Stimulated activated CD4-positive, alpha-beta T cell treated with anti-CD3 and anti-CD28 coated beads, Interleukin-1b, Interleukin-23, amount 100 ng/mL, for 4 hours (primary cell): ENCODE data around the gene ENOX1.

ENCODE experiments used
- DNase-seq, 2 donors: peaks; one replicate each; pipeline ENCODE4 v3.0.0-alpha.2; 2020; ENCODE audit warnings: low read depth in 2 of 2

The ENOX1 gene

GRCh38 chr13:43744261-43745031, 42.3 kb downstream of the ENOX1 start:
- no peak for DNase-seq

GRCh38 chr13:43742911-43743310, 43.9 kb downstream of the ENOX1 start:
- DNase-seq, result no peak

DNA sequence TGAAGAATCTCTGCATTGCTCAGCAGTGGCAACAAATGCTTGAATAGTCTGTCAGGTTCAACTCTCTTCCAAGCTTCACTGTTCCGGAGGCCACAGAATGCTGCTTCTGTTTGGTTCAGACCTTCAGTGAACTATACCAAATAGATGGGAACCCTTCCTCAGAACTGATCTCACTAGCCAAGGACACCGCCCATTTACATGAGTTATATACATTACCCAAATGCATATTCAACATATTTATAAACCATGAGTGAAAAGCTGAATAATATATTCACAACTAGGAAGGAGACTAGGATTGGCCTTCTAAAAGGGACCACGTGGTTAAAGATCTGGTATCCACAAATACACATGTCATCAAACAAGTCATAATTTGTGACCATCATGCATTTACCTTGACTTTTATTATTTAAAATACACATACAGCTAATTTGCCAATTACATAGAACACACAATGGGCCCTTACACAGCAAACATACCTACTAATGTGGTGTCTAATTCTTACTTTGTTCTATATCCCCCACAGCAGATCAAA, 49.3 kb downstream of the ENOX1 start:
- DNase-seq, result no peak

DNA sequence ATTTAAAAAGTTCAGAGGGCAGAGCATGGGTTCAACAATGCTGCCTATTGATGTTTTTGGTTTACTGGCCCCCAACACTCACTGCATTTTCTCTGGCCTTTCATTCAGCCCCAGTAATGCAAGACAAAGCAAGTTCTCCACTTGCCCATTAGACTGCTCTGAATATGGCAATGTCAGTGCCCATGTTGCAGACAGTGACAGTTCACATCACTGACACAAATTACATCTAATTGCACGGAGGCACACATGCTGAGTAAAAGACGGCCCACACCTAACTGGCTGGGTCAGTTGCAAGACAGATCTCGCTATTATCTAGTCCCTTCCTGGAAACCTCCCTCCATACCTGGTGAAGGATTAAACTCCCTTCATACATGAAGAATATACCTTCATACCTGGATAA, 54.0 kb downstream of the ENOX1 start:
- no peak for DNase-seq

- no peak for DNase-seq
Observed at GRCh38 chr13:43731296-43731695, 55.5 kb downstream of the ENOX1 start.

GRCh38 chr13:43730642-43731041, 56.1 kb downstream of the ENOX1 start:
- DNase-seq, result no peak

DNA sequence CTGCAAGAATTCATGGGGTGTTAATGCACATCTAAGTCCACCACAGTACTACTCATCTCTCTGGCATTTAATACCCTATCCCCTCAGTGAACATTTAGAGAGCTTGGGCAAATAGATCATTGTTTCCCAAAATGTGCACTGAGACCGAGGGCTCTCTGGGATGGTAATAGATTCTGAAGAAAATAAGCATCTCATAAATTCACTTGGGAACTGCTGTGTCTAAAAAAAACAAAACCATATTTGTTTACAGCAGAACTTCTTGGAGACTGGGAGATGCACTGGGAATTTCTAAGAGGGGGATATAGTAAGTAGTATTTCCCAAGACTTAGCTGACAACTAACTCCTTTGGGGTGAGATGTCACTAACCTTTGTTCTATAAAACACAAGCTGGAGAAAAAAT, 58.4 kb downstream of the ENOX1 start:
- no peak for DNase-seq

GRCh38 chr13:43727856-43728255, 58.9 kb downstream of the ENOX1 start:
- DNase-seq, result no peak

GRCh38 chr13:43725460-43725859, 61.3 kb downstream of the ENOX1 start:
- DNase-seq, result no peak

DNA sequence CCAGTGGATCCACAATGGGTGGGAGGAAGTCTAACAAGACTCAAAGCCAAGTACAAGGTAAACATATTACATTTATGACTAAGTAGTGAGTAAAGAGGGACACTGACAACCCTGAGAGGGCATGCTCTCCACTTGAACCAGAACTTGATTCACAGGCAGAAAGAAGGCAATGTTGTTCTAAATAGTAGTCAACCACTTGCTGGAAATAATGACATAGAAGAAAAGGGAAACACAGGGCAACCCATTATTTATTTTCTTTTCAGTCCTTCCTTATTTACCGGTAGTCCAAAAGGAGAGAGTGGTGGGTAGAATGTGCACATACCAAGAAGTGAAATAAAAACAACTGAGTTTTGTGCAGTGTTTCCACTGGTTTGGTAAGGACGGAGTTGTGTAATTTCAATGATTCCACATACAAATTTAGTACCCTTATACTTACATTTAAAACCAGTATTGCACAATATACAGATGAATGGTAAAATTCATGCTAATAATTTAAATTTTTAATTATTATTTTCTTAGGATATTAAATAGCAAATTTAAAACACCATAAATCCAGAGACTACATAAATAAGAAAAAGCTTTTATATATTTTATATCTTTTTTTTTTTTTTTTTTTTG, 65.9 kb downstream of the ENOX1 start:
- DNase-seq, result no peak

DNA sequence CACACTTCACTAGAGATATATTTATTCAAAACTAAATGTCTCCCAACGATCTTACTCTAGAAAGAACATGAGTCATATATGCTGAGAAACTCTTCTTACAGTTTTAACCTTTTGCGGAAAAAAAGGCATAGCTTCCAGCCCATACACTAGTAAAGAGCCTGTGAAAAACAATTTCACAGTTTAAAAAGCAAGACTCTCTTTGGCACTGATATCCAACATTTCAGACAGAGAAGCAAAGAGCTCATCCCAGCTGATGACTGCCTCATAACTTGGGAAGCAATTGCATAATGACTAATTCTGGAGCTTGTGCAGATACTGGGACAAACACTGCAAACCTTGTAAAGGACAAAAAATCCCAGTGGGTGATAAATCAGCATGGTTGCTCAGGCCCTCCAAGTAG, 88.0 kb downstream of the ENOX1 start:
- DNase-seq, result no peak

GRCh38 chr13:43698009-43698408, 88.8 kb downstream of the ENOX1 start:
- no peak for DNase-seq

DNA sequence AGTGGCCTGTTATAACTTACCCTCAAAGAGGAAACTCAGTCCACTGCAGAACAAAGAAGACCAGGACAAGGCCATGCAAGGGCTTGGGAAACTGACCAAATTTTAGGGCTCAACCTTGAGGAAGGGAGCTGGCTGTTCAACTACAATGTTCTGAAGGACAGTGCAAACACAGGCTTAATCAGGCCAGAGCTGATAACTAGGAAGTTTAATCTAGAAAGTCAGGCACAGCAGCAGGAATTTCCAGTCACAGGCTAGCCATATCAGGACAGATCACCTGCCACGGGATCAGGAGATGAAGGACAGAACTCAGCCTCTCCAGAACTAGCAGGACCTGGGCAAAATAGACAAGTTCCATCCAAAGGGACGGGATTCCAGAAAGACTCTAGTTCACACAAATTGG, 89.4 kb downstream of the ENOX1 start:
- no peak for DNase-seq

DNA sequence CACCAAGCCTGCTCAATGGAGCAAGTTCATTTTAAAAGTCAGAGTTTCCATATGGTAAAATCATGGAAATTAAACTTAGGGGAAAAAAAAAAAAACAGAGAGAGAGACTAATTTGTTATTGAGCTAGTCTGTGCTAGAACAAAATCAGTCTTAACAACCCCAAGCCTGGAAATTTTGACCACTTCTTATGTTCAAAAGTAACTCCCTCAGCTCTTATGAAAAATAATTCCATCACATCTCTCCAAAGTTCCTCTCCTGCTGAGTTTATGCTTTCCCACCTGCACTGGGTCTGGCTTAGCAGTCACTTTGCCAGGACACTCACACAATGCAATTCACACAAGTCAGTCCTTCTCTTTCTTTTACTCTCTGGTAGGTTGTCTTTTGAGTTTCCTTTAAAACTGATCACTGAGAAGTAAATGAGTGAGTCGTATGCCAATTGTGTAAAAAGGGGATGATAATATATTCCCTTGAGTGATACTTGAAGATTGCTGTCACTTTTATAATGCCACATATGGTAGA, 92.6 kb downstream of the ENOX1 start:
- DNase-seq, result no peak

- DNase-seq, result no peak
Observed at GRCh38 chr13:43693639-43694038, 93.1 kb downstream of the ENOX1 start.

DNA sequence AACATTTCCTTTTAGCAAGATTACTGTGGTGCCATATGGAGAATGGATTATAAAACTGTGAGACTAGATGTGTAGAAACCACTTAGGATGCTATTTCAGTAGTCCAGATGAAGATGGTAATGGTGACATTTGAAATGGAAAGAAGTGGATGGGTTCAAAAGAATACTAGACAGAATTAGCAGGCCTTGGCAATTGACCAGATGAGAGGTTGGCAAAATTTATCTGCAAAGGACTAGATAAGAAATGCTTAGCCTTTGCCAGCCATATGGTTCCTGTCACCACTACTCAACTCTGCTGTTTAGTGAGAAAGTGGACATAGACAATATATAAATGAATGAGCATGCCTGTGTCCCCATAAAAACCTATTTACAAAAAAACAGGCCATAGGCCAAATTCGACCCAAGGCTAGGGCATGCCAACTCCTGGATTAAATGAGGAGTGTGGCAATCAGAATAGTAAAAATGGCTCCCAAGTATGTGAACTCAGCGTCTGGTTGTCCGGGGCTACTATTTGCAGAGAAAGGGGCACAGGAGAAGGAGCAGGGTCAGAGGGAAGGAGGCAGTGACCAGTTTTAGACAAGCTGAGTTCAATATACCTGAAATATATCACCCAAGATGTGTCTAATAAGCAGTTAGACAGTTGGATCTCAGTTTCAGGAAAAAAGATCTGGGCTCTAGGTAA, 98.4 kb downstream of the ENOX1 start:
- no peak for DNase-seq

DNA sequence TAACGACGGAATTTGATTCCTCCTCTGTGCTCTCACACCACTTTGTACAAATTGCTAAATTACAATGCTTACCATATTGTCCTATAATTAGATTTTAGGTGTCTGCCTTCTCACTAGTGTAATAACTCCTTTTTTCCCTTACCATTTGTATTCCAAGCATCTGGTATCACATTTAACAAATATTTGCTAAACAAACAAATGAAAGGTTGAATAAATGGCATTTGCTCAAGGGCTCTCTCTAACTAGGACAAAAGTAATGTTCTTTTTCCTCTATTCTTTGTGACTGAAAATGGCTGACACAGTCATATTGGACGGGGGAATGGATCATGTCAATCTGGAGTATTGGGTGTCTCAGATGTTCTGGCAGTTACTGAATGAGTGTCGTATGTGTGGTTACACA, 99.7 kb downstream of the ENOX1 start:
- DNase-seq, result no peak

GRCh38 chr13:43686557-43686956, 100.2 kb downstream of the ENOX1 start:
- no peak for DNase-seq

GRCh38 chr13:43684963-43685725, 101.6 kb downstream of the ENOX1 start:
- no peak for DNase-seq

DNA sequence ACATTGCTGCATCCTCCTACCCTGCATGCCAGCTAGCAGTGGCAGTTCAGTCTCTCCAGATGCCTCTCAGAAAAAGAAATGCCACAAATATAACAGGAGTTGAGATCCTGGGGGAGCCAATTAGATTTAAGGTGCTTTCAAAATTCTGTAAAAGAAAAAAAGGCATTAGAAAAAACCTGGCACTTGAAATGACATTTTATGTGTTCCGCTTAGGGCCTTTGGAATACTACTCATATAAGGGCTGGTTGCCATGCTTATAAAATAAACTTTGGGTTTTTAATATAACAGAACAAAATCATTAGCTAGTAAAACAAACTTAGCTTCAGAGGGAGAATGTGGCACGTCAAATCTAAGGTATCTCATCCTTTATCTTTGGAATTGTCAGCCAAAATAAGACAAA, 104.1 kb downstream of the ENOX1 start:
- no peak for DNase-seq

- no peak for DNase-seq
Observed at GRCh38 chr13:43676320-43676719, 110.5 kb downstream of the ENOX1 start.

GRCh38 chr13:43675577-43675976, 111.2 kb downstream of the ENOX1 start:
- DNase-seq, result no peak
